Uterus (tissue), 2 donors: ENCODE measurements around the gene PEAR1.

Source experiments
- CTCF ChIP-seq, 4 experiments: fragments of 200-600 bp in 2 of 4; fragments of 450-650 bp in 2 of 4; sonication (generic) in 2 of 4; IDR thresholded peaks; one replicate each; pipeline ENCODE4 v1.5.1; 2016 to 2019; ENCODE audit warnings: antibody characterized with exemption in 4 of 4, mild to moderate bottlenecking in 2 of 4, moderate library complexity in 1 of 4
- POLR2A ChIP-seq, 2 donors: fragments of 450-650 bp; IDR thresholded peaks; one replicate each; pipeline ENCODE4 v1.6.1; 2016; ENCODE audit warnings: antibody characterized with exemption in 2 of 2, mild to moderate bottlenecking in 1 of 2, moderate library complexity in 1 of 2

GRCh38 chr1:156894711-156895454, 1.4 kb downstream of the PEAR1 start:
- TF ChIP-seq POLR2A (IDR thresholded peaks at IDR 0.05): peak in 1 of 2 donors; percentile 10
- TF ChIP-seq CTCF (IDR thresholded peaks at IDR 0.05): no peak
